Stimulated activated CD4-positive, alpha-beta T cell treated with anti-CD3 and anti-CD28 coated beads, Interleukin-12 subunit alpha, Interleukin-12 subunit beta, amount 100 ng/mL, for 4 hours (primary cell): ENCODE data around the gene MUC22.
"Not testable (repeated sequence)": the region's sequence is repeated elsewhere in the genome, so short reads cannot be mapped to it uniquely, and the experiment has no call there.

Experiments
- DNase-seq: peaks from one replicate; pipeline ENCODE4 v3.0.0-alpha.2; 2020

The MUC22 gene

GRCh38 chr6:31010393-31011060 lies at the start of gene MUC22:
TSS of gene MUC22 (plus strand) at chr6:31010474. CDS start at chr6:31010707, 233 bp downstream.
- DNase-seq: no peak

- DNase-seq: no peak
Observed at GRCh38 chr6:30960907-30961673, 49.2 kb upstream of the MUC22 start.

DNA sequence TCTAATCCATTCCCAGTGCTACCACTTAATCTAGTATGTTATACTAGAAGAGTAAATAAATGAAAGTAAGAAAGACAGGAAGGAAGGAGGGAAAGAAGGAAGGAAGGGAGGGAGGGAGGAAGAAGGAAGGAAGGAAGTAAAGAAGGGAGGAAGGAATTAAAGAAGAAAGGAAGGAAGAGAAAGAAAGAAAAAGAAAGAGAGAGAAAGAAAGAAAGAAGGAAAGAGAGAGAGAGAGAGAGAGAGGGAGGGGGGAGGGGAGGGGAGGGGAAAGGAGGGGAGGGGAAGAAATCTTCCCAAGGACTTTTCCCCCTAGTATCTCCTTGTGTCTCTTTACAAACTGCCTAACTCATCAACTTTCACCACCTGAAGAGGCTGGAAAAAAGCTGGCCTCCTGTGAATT lies 47.6 kb upstream of the MUC22 start:
- no peak for DNase-seq

DNA sequence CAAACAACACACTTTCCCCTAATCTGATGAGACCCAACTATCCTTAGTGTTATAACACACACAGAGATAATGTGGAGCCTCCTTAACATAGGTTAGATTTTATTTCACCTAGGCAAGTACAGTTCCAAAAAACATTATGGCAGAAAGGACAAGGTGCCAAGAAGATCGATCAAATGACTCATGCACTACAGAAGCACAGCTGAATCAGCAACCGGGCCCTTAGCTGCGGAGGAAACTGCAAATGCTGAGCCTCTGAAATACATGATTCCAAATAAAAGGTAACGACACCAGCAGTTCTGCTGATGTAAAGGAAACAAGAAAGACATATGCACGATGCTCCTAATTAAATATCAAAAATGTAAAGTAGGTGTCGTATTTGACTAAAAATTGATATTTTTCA lies 46.6 kb upstream of the MUC22 start:
- no peak for DNase-seq

DNA sequence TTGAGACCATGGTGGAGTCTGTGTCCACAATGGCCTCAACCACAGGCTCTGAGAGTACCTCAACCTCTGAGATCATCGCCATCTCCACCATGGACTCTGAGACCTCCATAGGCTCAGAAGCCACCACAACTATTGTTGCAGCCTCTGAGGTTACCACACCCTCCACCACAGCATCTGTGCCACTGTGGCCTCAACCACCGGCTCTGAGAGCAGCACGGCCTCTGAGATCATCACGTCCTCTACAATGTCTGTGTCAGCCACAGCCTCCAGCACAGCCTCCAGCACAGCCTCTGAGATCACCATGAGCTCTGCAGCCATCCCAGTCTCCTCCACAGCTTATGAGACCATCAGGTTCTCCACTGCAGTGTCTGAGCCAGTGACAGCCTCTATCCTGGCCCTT lies 46.2 kb upstream of the MUC22 start:
- DNase-seq: no peak

DNA sequence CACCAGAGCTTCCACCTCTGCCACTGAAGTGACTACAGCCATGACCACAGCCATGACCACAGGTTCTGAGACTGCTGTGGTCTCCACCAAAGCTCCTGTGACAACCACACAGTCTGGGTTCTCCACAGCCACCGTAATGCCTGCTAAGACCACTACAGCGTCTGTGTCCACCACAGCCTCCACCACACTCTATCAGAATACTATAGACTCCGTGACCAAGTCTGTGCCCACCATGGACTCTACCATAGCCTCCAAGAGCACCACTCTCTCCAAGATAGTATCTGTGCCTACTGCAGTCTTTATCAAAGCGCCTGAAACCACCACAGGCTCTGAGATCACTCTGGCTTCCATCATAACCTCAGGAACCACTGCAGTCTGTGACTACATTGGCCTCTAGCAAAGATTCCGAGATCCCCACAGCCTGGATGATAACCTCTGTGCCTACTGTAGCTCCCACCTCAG lies 45.1 kb upstream of the MUC22 start:
- no peak for DNase-seq

DNA sequence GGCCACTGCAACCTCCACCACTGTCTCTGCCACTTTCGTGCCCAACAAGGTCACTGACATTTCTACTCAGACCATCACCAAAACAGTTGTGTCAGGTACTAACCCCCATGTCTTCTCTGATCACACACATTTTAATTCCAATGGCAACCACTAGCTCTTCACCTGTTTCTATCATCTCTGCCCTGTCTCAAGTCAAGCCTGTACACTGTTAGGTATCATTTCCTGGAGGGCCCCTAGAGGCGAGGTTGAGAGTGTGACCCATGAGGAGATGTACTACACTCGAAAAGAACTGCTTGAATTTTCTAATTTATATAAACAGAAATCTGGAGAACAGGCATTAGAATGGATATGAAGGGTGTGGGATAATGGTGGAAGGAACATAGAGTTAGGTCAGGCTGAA lies 44.1 kb upstream of the MUC22 start:
- no peak for DNase-seq

DNA sequence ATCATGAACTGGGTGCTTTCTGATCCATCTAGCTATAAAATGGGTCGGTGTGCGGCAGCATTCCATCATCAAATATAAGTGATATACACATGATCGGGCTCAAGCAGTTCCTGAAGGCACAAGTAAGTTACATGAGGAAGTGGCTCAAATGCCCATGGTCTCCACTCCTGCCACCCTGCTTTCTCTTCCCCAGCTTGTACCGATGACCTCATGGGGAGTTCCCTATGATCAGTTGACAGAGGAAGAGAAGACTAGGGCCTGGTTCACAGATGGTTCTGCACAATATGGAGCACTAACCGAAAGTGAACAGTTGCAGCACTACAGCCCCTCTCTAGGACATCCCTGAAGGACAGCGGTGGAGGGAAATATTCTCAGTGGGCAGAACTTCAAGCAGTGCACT lies 41.1 kb upstream of the MUC22 start:
- DNase-seq: not testable (repeated sequence)

- DNase-seq: no peak
Observed at GRCh38 chr6:30970946-30971345, 39.3 kb upstream of the MUC22 start.

- DNase-seq: no peak
Observed at GRCh38 chr6:30972816-30973215, 37.5 kb upstream of the MUC22 start.

DNA sequence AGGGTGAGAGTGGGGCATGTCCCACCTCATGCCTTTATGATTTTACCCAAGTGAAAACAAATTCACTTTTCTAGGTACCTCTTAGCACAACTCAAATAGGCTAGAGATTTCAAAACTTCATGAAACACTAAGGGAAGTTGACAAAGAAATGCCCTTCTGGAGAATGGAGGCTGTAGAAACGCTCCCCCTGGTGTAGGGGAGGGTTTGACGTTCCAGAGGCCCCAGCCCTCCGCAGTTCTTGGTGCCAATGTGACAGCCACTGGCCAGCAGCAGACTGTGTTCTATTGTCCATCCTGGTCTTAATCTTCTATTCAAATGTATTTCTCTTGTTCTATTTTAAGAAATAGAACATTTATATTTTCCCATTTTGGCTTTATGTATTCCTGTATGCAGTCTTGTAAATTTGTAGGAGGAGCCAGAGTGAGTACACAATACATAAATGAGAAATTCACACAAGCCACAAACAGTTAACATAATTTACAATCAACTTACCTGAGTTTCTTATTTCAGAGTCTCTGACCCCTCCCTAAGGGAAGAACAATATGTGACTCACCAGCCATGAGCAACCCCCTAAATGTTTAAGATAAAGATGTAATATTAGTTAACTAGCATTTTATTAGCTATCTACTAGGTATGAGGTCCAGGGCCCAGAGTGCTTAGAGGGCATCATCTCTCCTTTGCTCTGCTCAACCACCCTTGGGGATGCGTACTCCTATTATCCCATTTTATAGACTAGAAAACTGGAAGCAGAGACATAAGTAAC lies 35.6 kb upstream of the MUC22 start:
- no peak for DNase-seq

- DNase-seq: no peak
Observed at GRCh38 chr6:30979141-30979540, 31.1 kb upstream of the MUC22 start.

DNA sequence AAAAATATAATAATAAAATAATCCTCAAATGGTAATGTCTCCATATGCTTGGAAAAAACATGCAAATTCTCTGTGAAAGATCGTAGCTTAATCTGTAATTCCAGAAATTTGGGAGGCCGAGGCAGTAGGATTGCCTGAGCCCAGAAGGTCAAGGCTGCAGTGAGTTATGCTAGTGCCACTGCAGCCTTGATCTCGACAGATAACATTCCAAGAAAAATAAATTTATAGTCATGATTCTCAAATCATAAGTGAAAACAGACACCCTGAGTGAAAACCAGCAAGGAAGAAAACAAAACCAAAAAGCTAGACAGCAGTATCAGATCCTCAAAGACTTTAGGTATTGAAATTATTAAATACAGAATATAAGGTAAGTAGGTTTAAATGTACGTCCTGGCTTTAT lies 30.6 kb upstream of the MUC22 start:
- DNase-seq: no peak

DNA sequence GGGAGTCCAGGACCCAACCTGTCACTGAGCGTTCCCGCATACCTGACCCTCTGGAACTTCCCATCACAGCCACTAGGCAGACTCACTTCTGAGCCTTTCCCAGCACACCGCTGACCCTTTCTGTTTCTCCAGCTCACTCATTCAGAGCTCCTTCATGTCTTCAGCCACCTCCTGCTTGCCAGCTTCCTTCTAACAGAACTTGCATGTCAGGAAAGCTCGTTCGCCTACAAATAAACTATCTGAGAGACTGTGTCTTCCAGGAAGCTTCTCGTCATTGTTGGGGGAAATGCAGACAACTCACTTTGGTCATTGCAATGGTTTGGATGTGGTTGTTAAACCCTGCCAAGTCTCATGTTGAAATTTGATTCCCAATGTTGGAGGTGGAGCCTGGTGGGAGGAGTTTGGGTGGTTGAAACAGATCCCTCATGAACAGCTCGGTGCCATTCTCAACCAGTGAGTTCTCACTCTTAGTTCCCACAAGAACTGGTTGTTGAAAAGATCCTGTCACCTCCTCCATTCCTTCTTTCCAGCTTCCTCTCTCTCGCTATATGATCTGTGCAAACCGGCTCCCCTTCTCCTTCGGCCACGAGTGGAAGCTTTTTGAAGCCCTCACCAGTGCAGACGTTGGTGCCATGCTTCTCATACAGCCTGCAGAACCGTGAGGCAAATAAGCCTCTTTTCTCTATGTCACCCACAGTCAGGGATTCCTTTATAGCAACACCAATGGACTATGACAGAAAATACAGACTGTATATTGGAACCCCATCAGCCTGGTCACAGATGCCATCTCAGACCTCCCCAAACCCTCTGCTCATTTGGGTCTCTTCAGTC lies 28.1 kb upstream of the MUC22 start:
- no peak for DNase-seq

DNA sequence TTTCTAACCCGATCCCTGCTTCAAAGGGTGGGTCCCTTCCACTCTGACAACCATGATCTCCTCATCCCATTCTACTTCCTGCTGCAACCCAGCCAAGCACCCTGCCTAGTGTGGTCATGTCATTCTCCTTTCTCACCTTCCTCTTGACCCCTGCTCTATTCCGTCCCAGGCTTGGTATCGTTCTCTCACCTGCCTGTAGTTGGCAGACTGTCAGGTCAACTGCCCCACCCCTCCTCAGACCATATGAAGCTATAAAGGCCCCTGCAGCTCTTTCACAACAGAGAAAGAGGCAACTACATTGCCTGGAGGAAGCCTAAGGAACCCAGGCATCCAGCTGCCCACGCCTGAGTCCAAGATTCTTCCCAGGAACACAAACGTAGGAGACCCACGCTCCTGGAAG lies 26.8 kb upstream of the MUC22 start, which contains the start of gene MUC21:
TSS of gene MUC21 (plus strand) at position 280 of the 400 bp plus-strand sequence. CDS start 241 bp downstream, outside the sequence.
- no peak for DNase-seq

DNA sequence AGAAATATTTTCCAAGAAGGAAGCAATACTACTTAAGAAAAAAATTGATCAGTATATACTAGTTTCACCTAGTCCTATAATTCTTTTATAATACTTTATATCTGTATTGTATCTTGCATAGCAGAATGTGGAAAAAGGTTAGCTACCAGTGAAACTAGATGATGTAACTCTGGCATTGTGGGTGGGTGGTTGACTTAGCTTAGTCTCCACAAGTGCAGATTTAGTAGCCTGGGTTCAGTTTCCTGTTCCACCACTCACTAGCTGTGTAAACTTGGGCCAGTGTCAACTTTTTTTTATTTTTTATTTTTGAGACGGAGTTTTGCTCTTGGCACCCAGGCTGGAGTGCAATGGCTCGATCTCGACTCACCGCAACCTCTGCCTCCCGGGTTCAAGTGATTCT lies 24.8 kb upstream of the MUC22 start:
- DNase-seq: no peak

DNA sequence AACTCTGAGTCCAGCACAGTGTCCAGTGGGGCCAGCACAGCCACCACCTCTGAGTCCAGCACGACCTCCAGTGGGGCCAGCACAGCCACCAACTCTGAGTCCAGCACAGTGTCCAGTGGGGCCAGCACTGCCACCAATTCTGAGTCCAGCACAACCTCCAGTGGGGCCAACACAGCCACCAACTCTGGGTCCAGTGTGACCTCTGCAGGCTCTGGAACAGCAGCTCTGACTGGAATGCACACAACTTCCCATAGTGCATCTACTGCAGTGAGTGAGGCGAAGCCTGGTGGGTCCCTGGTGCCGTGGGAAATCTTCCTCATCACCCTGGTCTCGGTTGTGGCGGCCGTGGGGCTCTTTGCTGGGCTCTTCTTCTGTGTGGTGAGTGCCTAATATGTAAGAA lies 23.0 kb upstream of the MUC22 start:
- DNase-seq: no peak

GRCh38 chr6:30988209-30988825 lies 22.0 kb upstream of the MUC22 start:
- no peak for DNase-seq

DNA sequence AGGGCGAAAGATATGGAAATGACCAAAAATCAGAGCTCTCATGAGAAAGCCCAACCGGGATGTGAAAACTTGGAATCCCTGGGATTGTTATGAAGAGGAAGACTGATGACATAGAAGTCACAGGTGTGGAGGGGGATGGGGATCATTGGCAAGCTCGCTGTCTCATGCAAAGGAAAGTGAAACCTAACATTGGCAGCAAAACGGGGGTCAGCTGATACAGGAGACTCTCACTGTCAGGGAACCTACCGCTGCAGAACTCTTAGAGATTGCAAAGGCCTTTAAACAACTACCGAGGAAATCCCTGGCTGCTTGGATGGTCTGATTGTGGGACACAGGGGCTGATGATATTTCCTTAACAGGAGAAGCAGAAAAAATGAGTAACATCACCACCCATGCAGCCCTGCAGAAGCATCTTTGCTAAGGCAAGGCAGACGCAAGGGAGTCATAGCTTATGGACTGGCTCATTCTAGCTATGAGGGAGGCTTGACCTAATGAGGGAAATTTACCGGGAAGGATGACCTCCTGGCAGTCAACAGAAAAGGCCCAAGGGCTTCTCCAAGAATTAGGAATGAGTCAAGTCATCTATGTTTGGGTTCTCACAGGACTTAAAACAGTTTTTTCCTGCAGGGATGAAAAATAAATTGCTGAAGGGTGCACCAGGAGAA lies 19.7 kb upstream of the MUC22 start:
- peak; percentile 6 for DNase-seq

- no peak for DNase-seq
Observed at GRCh38 chr6:30991891-30992290, 18.4 kb upstream of the MUC22 start.

- no peak for DNase-seq
Observed at GRCh38 chr6:30997301-30997700, 13.0 kb upstream of the MUC22 start.

- DNase-seq: no peak
Observed at GRCh38 chr6:30998785-30999184, 11.5 kb upstream of the MUC22 start.
